ENCODE measurements around the gene HERC6. TPM values are rescaled to one million over a fixed set of nuclear protein-coding genes. Genes with fewer than 3 reads are reported as not detected.

HERC6 gene
- total RNA-seq, 4 donors from 2014 or later: 0.46 to 8.8 (median 4.3) TPM

DNA sequence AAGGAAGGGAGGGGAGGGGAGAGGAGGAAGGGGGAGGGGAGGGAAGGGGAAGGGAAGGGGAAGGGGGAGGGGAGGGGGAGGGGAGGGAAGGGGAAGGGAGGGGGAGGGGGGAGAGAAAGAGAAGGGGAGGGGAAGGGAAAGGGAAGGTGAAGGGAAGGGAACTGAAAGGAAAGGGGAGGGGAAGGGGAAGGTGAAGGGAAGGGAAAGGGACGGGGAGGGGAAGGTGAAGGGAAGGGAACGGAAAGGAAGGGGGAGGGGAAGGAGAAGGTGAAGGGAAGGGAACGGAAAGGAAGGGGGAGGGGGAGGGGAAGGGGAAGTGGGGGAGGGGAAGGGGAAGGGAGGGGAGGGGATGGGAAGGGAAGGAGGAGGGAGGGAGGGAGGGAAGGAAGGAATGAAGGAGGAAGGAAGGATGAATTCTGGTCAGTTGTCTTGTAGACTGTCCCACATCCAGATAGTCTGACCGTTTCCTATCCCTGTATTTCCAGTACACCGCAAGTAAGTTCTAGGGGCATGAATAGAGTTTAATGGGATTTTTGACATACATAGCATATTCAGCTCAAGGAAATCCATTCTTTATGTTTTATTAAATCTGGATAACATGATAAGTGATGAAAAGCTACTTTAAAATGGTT, 98.7 kb downstream of the HERC6 start:
- intact Hi-C loops (cut with DNase I; ENCODE audit: low total_unique reads): no loop called here
- H3K4me3 ChIP-seq (ENCODE audit: low read depth, poor library complexity, severe bottlenecking): no peak overlapping the region
- 84 to 92% methylated on average over 4 to 5 of the region's 5 CpGs for WGBS, 2 donors
- no peak for TF ChIP-seq POLR2A (IDR thresholded peaks at IDR 0.05)
- TF ChIP-seq, protein P1, sequence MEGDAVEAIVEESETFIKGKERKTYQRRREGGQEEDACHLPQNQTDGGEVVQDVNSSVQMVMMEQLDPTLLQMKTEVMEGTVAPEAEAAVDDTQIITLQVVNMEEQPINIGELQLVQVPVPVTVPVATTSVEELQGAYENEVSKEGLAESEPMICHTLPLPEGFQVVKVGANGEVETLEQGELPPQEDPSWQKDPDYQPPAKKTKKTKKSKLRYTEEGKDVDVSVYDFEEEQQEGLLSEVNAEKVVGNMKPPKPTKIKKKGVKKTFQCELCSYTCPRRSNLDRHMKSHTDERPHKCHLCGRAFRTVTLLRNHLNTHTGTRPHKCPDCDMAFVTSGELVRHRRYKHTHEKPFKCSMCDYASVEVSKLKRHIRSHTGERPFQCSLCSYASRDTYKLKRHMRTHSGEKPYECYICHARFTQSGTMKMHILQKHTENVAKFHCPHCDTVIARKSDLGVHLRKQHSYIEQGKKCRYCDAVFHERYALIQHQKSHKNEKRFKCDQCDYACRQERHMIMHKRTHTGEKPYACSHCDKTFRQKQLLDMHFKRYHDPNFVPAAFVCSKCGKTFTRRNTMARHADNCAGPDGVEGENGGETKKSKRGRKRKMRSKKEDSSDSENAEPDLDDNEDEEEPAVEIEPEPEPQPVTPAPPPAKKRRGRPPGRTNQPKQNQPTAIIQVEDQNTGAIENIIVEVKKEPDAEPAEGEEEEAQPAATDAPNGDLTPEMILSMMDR (IDR thresholded peaks at IDR 0.05): no peak
- no peak for DNase-seq (ENCODE audit: low spot score in 2 of 2)

DNA sequence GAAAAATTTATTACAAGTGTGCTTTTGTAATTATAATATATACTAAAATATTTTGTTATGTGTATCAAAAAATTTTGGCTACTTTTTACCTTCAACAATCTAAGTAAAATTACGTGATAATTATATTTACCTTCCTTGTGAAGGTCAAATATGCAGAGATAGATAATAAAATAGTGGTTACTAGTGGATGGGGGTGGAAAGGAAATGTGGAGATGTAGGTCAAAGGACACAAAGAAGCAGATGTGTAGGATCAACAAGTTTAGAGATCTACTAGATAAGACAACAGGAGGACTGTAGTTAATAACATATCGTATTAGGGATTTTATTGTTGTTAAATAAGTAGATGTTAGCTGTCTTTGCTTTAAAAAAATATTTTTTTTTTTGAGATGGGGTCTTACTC, 99.6 kb downstream of the HERC6 start:
- intact Hi-C loops (cut with DNase I; ENCODE audit: low total_unique reads): no loop called here
- no peak overlapping the region for H3K4me3 ChIP-seq (ENCODE audit: low read depth, poor library complexity, severe bottlenecking)
- DNase-seq (ENCODE audit: low spot score in 2 of 2): no peak
- WGBS, 2 donors: 91 to 92% methylated on average over 2 of the region's 2 CpGs
- no peak for TF ChIP-seq POLR2A (IDR thresholded peaks at IDR 0.05)
- TF ChIP-seq, protein P1 (IDR thresholded peaks at IDR 0.05): no peak

DNA sequence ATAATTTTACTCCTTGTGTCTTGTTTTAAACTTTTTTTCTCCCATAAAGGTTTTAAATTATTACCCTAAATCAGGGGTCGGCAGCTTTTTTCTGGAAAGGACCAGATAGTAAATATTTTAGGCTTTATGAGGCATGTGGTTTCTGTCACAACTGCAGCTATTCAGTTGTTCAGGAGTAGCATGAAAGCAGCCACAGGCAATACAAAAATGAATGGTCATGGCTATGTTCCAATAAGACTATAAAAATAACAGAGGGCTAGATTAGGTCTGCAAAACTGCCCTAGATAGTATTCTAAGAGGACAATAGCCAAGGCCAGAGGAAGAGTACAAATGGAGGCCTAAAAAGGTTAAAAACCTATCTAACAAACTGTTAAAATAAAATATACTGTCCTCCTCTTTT, 102.9 kb downstream of the HERC6 start:
- H3K4me3 ChIP-seq (ENCODE audit: low read depth, poor library complexity, severe bottlenecking): no peak overlapping the region
- DNase-seq (ENCODE audit: low spot score in 2 of 2): no peak
- TF ChIP-seq, protein P1 (IDR thresholded peaks at IDR 0.05): no peak
- no peak for TF ChIP-seq POLR2A (IDR thresholded peaks at IDR 0.05)
- intact Hi-C loops (cut with DNase I; ENCODE audit: low total_unique reads): no loop called here
- 28 to 46% methylated on average over 1 of the region's 1 CpG for WGBS, 2 donors

DNA sequence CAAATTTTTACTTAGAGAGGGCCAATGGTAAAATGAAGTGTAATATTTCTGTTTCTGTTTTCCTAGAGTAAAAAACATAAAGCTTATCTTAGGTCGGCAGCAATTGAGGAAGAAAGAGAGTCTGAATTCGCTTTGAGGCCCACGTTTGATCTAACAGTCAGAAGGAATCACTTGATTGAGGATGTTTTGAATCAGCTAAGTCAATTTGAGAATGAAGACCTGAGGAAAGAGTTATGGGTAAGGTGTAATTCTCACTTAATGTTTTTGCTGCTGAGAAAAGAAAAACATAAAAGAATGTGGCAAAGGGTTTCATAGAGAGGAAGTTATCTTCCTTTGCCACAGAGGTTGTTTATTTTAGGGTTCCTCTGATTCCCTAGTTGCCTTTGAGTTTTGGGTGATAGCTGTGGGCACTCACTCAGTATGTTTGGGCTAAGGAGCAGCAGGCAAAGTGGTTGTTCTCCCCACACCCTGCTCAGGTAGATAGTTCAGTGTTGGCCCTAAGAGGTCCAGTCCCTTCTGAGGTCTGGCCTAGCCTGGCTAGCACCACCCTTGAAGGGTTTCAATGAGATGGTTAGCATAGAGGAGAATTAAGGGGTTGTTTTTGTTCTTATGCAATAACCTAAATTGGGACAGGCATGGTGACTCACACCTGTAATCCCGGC, 110.6 kb downstream of the HERC6 start:
- DNase-seq (ENCODE audit: low spot score in 2 of 2): no peak
- TF ChIP-seq, protein P1 (IDR thresholded peaks at IDR 0.05): no peak
- no peak for TF ChIP-seq POLR2A (IDR thresholded peaks at IDR 0.05)
- H3K4me3 ChIP-seq (ENCODE audit: low read depth, poor library complexity, severe bottlenecking): no peak overlapping the region
- WGBS, 2 donors: 77 to 78% methylated on average over 4 of the region's 4 CpGs
- intact Hi-C loops (cut with DNase I; ENCODE audit: low total_unique reads): no loop called here

Other genes with a start within 250 kb of the HERC6 start
- 1 to 10 TPM in 3 of 4 donors, under 1 TPM in 1; 0.38 to 3.6 (median 1.3) TPM for gene ABCG2, start 220.2 kb upstream of the HERC6 start, total RNA-seq
- 10 to 100 TPM in 1 of 4 donors, 1 to 10 TPM in 3; 7.4 to 13.6 (median 8.2) TPM for gene PPM1K, start 94.3 kb upstream of the HERC6 start, total RNA-seq
- gene HERC5, start 78.3 kb downstream of the HERC6 start, total RNA-seq: 1 to 10 TPM in 3 of 4 donors, under 1 TPM in 1; 0.51 to 2.7 (median 1.9) TPM
- gene PYURF, start 144.9 kb downstream of the HERC6 start, total RNA-seq: 100 to 1,000 TPM in 1 of 4 donors, 10 to 100 TPM in 3; 83.8 to 110 (median 85.7) TPM
- 10 to 100 TPM; 49.6 to 64.3 (median 52.2) TPM for gene HERC3, start 213.6 kb downstream of the HERC6 start, total RNA-seq